Left colon (tissue), 2 donors: Measurements from ENCODE around the gene PIGM. TPM values are rescaled to one million over a fixed set of nuclear protein-coding genes. Genes with fewer than 3 reads are reported as not detected.

ENCODE experiments used
- ATAC-seq: fragments of 200-7000 bp; cut with Tn5 transposase; one replicate; pipeline ENCODE4 v1.9.1; 2020; ENCODE audit warnings: mild to moderate bottlenecking, moderate library complexity
- DNase-seq, 2 donors: peaks; one replicate each; pipeline ENCODE4 v3.0.0-alpha.2; 2020
- intact Hi-C, 2 donors: fragments of 100-400 bp; cut with DNase I in 1 of 2; cut with micrococcal nuclease in 1 of 2; formaldehyde crosslinking; loops; one replicate each; pipeline versions ENCODE4 v1.11.2 to v1.14.0; 2022; cut with DNase I, micrococcal nuclease
- total RNA-seq, 2 donors: library from RNA; stranded (reverse); fragmentation: NEBNext Ultra II Directional; extraction: Animal tissue kit (Norgen Biotek cat#: 25700); gene quantifications; one replicate each; pipeline ENCODE4 v1.2.1, GENCODE V29; 2021
- donor health status: DM: no; HTN: no; CAD: no.
- donor health status: DM: yes; HTN: yes; CAD: no.

The PIGM gene
- total RNA-seq, 2 donors from 2014 or later: 5.4 to 6.2 TPM

GRCh38 chr1:160028426-160028825, 3.4 kb downstream of the PIGM start:
- no peak for DNase-seq
- intact Hi-C loops: no loop called here
- ATAC-seq: no peak

GRCh38 chr1:160025314-160025713, 6.5 kb downstream of the PIGM start:
- ATAC-seq (no peak), DNase-seq (no peak)
- intact Hi-C loops: no loop called here

GRCh38 chr1:160024195-160024905, 7.4 kb downstream of the PIGM start:
- intact Hi-C loops: no loop called here
- DNase-seq (no peak), ATAC-seq (no peak)

GRCh38 chr1:160022330-160023310, 9.2 kb downstream of the PIGM start:
- intact Hi-C loops: no loop called here
- no peak for DNase-seq
- ATAC-seq: no peak

- intact Hi-C loops: no loop called here
- DNase-seq: no peak
- no peak for ATAC-seq
Measured at GRCh38 chr1:160021376-160022074, 10.3 kb downstream of the PIGM start.

- ATAC-seq (no peak), DNase-seq (no peak)
- intact Hi-C loops: no loop called here
Measured at GRCh38 chr1:160020196-160020595, 11.6 kb downstream of the PIGM start.

- ATAC-seq (no peak), DNase-seq (no peak)
- intact Hi-C loops: no loop called here
Measured at GRCh38 chr1:160018900-160019299, 12.9 kb downstream of the PIGM start.

GRCh38 chr1:160018347-160018746, 13.4 kb downstream of the PIGM start:
- ATAC-seq: no peak

GRCh38 chr1:160017592-160017991, 14.2 kb downstream of the PIGM start:
- intact Hi-C loops: no loop called here
- no peak for ATAC-seq
- DNase-seq: no peak

More at GRCh38 chr1:160018347-160018746, 13.4 kb downstream of the PIGM start:
- DNase-seq: no peak
- intact Hi-C loops: no loop called here

- no peak for DNase-seq
- intact Hi-C loops: no loop called here
- ATAC-seq: no peak
Measured at GRCh38 chr1:160011781-160012180, 20.0 kb downstream of the PIGM start.

GRCh38 chr1:160009801-160010200, 22.0 kb downstream of the PIGM start:
- no peak for DNase-seq
- ATAC-seq: no peak
- intact Hi-C loops: loop anchor here (5.0 kb wide), 2 partner anchors 72 to 212 kb away; no protein-coding TSS in a partner anchor

GRCh38 chr1:160009081-160009480, 22.7 kb downstream of the PIGM start:
- ATAC-seq: no peak
- intact Hi-C loops: loop anchor here (5.0 kb wide), 2 partner anchors 72 to 212 kb away; no protein-coding TSS in a partner anchor

GRCh38 chr1:160007577-160008200, 24.1 kb downstream of the PIGM start:
- intact Hi-C loops: loop anchor here (2.0 to 5.0 kb wide), 3 partner anchors 70 to 210 kb away; no protein-coding TSS in a partner anchor
- no peak for DNase-seq
- no peak for ATAC-seq

More at GRCh38 chr1:160009081-160009480, 22.7 kb downstream of the PIGM start:
- no peak for DNase-seq

GRCh38 chr1:160006312-160006940, 25.4 kb downstream of the PIGM start:
- intact Hi-C loops: loop anchor here (2.0 to 5.0 kb wide), 3 partner anchors 69 to 209 kb away; no protein-coding TSS in a partner anchor
- DNase-seq: peak; percentile 62 to 87
- peak; percentile 86 for ATAC-seq

- intact Hi-C loops: loop anchor here (5.0 kb wide), 2 partner anchors 68 to 208 kb away; no protein-coding TSS in a partner anchor
- DNase-seq (no peak), ATAC-seq (peak; percentile 10)
Measured at GRCh38 chr1:160005070-160005469, 26.7 kb downstream of the PIGM start.

- ATAC-seq (peak; percentile 61), DNase-seq (no peak)
- intact Hi-C loops: no loop called here
Measured at GRCh38 chr1:160004425-160004824, 27.4 kb downstream of the PIGM start.

GRCh38 chr1:160004001-160004400, 27.8 kb downstream of the PIGM start:
- ATAC-seq: no peak
- intact Hi-C loops: no loop called here

GRCh38 chr1:160001440-160001839, 30.4 kb downstream of the PIGM start:
- intact Hi-C loops: no loop called here
- ATAC-seq (no peak), DNase-seq (no peak)

More at GRCh38 chr1:160004001-160004400, 27.8 kb downstream of the PIGM start:
- DNase-seq: no peak
